ENCODE data around the gene PCYT2. TPM values are rescaled to one million over a fixed set of nuclear protein-coding genes. Genes with fewer than 3 reads are reported as not detected.

The PCYT2 gene
- 10 to 100 TPM; 36.0 to 59.4 (median 58.3) TPM for total RNA-seq
- long read RNA-seq, donor 1, full-length matches to known transcripts, result 65 of 95 reads
- long read RNA-seq, donor 1, partial matches to known transcripts, result 3 of 95 reads
- long read RNA-seq, donor 1, other reads (novel, unspliced or antisense), result 27 of 95 reads
- long read RNA-seq, donor 2, full-length matches to known transcripts, result 44 of 61 reads
- long read RNA-seq, donor 2, partial matches to known transcripts, result 2 of 61 reads
- long read RNA-seq, donor 2, other reads (novel, unspliced or antisense), result 15 of 61 reads

DNA sequence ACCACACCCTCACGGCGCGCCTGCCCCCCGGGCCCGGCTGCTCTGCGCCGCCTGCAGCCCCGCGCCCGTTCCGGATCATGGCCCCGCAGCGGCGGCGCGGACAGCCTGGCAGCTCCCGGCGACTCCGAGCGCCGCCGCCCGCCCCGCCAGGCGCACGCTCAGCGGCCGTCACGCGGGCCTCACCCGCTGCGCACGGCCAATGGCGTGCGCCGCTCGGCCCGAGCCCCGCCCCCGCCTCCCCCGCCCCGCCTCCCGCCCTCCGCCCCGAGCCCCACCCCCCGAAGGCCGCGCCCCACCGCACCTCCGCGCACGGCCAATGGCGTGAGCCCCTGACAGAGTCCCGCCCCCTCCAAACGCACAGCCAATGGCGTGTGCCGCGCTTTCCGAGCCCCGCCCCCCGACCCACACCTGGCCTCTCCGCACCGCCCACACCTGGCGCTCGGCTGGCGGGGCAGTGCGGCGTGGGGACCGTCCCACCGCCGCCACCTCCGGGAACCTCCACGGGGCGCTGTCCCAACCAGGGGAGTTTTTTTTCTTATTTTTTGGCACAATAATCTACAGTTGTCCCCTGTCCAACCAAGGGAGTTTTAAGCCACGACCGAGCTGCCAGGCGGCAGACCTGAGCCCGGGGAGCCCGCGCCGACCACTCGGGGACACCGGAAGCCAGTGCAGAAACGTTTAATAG lies at the start of gene PCYT2:
TSS of gene PCYT2 (minus strand) at position 123 of the 685 bp plus-strand sequence. CDS start at position 79, 44 bp downstream.
- H3K4me1 ChIP-seq (ENCODE audit: low read depth), result peaks cover 17% of the 10 kb centered on the region
- intact Hi-C loops (cut with DNase I, micrococcal nuclease), result no loop called here
- DNase-seq (peak; percentile 94 to 96 (median 96)), ATAC-seq (peak; percentile 94)
- peak within 1 kb of the TSS; percentile 70 for H3K4me3 ChIP-seq
- H3K36me3 ChIP-seq (ENCODE audit: low read depth), result peaks cover 9% of the 10 kb centered on the region
- TF ChIP-seq, protein P1, sequence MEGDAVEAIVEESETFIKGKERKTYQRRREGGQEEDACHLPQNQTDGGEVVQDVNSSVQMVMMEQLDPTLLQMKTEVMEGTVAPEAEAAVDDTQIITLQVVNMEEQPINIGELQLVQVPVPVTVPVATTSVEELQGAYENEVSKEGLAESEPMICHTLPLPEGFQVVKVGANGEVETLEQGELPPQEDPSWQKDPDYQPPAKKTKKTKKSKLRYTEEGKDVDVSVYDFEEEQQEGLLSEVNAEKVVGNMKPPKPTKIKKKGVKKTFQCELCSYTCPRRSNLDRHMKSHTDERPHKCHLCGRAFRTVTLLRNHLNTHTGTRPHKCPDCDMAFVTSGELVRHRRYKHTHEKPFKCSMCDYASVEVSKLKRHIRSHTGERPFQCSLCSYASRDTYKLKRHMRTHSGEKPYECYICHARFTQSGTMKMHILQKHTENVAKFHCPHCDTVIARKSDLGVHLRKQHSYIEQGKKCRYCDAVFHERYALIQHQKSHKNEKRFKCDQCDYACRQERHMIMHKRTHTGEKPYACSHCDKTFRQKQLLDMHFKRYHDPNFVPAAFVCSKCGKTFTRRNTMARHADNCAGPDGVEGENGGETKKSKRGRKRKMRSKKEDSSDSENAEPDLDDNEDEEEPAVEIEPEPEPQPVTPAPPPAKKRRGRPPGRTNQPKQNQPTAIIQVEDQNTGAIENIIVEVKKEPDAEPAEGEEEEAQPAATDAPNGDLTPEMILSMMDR (IDR thresholded peaks at IDR 0.05), result no peak
- H3K9me3 ChIP-seq, result no peaks in the 10 kb centered on the region

DNA sequence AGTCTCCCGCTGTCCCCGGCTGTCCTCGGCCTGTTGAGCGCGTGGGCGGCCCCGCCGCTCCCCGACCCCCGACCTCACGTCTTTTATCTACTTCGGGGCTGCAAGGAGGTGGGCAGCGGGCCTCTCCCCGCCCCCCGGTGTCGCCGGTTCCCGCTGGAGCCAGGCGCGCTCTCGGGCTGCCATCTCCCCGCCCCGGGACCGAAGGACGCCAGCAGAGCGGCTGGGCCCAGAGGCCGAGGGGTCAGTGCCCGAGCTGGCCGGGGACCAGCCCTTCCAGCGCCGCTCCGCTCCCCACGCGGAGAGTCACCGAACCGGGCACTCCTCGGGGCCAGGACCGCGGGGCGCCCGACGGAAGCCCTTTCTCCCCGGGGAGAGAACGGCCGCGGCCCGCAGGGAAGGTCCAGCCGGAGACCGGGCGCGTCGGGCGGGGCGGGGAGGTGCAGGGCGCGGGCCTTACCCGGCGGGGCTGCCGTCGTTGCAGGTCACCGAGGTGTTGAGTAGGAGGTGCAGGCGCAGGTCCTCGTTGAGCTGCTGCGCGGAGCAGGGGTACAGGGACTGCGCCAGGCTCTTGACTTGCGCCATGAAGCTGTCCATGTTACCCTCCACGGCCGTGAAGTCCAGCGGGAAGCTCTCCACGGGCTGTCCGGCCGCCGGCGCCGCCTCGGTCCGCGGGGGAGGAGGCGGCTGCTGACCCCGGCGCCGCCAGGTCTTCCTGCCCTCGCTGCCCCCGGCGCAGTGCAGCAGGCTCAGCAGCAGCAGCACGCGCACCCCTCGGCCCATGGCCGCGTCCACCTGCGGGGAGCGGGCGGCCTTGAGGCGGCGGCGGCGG lies 49.1 kb upstream of the PCYT2 start:
- TF ChIP-seq, protein P1 (IDR thresholded peaks at IDR 0.05), result no peak
- Histone ChIP-seq H3K4me1 (ENCODE audit: low read depth) (peaks cover 22% of the 10 kb centered on the region), H3K36me3 (ENCODE audit: low read depth) (no peaks in the 10 kb centered on the region), H3K4me3 (no peak overlapping the region), H3K9me3 (no peaks in the 10 kb centered on the region)
- DNase-seq (peak in 1 of 3 donors; percentile 47), ATAC-seq (peak; percentile 38)
- intact Hi-C loops (cut with DNase I, micrococcal nuclease), result loop anchor here in 1 of 2 donors (5.0 kb wide), 1 partner anchor 57 kb away; no protein-coding TSS in a partner anchor

DNA sequence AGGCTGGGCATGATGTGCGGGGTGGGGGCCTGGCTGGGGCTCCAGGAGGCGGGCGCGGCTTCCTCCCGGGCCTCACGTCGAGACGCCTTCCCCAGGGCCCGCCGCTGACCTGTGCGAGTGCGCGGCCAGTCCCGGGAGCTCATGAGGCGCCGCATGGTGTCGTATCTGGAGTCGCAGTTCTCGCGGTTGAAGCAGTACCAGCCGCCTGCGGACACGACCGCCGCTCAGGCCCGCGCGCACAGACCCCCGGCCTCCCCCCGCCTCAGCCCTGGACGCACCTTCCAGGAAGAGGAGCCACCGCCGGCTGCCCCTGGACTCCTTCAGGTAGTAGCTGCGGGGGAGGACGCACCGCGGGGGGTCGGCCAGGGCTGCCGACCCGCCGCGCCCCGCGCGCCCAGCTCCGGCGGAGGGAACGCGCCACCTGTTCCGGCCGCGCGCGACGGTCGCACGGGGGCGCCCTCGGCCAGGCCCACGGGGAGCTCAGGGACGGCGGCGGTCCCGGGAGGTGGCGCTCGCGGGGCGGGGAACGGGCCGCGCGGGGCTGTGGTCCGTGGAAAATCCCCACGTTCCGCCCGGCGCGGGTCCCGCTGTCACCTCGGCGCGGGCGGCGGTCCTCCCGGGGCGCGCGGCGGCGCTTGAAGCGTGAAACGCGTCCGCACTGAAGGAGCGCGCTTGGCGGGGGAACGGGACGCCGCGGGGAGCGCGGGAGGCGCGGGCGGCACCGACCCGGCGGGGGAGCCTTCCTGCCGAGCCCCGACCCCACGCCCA lies 48.3 kb upstream of the PCYT2 start:
- intact Hi-C loops (cut with DNase I, micrococcal nuclease), result loop anchor here in 1 of 2 donors (5.0 kb wide), 1 partner anchor 58 kb away; no protein-coding TSS in a partner anchor
- no peak overlapping the region for H3K4me3 ChIP-seq
- H3K9me3 ChIP-seq, result no peaks in the 10 kb centered on the region
- peaks cover 22% of the 10 kb centered on the region for H3K4me1 ChIP-seq (ENCODE audit: low read depth)
- H3K36me3 ChIP-seq (ENCODE audit: low read depth), result no peaks in the 10 kb centered on the region
- TF ChIP-seq, protein P1 (IDR thresholded peaks at IDR 0.05), result peak; percentile 93
- ATAC-seq (peak; percentile 93), DNase-seq (peak; percentile 73 to 86 (median 83))

DNA sequence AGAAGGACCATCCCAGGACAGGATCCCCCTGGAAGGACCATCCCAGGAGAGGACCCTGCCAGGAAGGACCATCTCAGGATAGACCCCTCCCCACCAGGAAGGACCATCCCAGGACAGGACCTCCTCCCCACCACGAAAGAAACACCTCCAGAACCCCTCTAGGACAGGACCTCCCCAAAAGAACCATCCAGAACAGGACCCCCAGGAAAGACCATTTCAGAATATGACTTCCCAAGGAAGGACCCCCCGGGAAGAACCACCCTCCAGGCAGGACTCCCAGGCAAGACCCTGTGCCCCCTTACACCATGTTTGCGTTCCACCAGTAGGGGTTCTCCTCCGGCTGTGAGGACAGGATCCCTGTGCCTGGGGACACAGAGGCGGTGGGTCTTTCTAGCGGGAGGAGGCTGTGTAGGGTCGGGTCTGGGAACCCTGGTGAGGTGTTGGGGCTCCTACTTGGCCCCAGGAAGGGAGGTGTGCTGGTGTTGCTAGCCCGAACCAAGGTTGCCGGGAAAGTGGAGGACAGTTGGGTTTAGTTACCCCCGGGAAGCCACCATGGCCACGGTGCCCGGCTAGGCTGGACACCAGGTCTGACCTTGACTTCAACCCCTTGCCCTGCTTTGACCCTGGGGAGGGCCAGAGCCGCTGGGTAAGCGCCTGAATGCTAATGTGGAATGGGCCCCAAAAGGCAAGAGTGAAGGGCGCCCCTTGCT lies 47.6 kb upstream of the PCYT2 start:
- DNase-seq (no peak), ATAC-seq (no peak)
- TF ChIP-seq, protein P1 (IDR thresholded peaks at IDR 0.05), result no peak
- intact Hi-C loops (cut with DNase I, micrococcal nuclease), result no loop called here
- H3K9me3 ChIP-seq, result no peaks in the 10 kb centered on the region
- no peak overlapping the region for H3K4me3 ChIP-seq
- H3K4me1 ChIP-seq (ENCODE audit: low read depth), result peaks cover 22% of the 10 kb centered on the region
- H3K36me3 ChIP-seq (ENCODE audit: low read depth), result no peaks in the 10 kb centered on the region

Measured in mucosa of descending colon (tissue), 3 donors.